Activated naive CD8-positive, alpha-beta T cell treated with anti-CD3 and anti-CD28 coated beads, Interleukin-2, amount 10 ng/mL, durations not matched to agents 7 days and 5 days (primary cell): ENCODE results near the gene PUS1. TPM values are rescaled to one million over a fixed set of nuclear protein-coding genes. Genes with fewer than 3 reads are reported as not detected.

ENCODE experiments used
- ATAC-seq: fragments of 150-1000 bp; cut with Tn5 transposase; one replicate; pipeline ENCODE4 v1.10.0; 2021; ENCODE audit warnings: low read depth, moderate library complexity
- POLR2A ChIA-PET: fragments of 350-600 bp; sonication (Branson Sonifier 250); formaldehyde crosslinking; loops from one replicate; lab custom pipeline; 2021; ENCODE audit warnings: antibody characterized with exemption; lab: Charles Lee
- DNase-seq: peaks from one replicate; pipeline ENCODE4 v3.0.0; 2021
- H3K27ac Mint-ChIP-seq: one replicate; pipeline ENCODE4 v1.8.0; 2022; ENCODE audit warnings: mild to moderate bottlenecking, mixed read lengths
- H3K27me3 Mint-ChIP-seq: one replicate; pipeline ENCODE4 v1.8.0; 2022; ENCODE audit warnings: mild to moderate bottlenecking, moderate library complexity, mixed read lengths
- H3K36me3 Mint-ChIP-seq: one replicate; pipeline ENCODE4 v1.8.0; 2021; ENCODE audit warnings: mild to moderate bottlenecking, mixed read lengths
- H3K4me1 Mint-ChIP-seq: one replicate; pipeline ENCODE4 v1.8.0; 2021; ENCODE audit warnings: mixed read lengths
- H3K4me3 Mint-ChIP-seq: one replicate; pipeline ENCODE4 v1.8.0; 2022; ENCODE audit warnings: mild to moderate bottlenecking, moderate library complexity, mixed read lengths
- H3K9me3 Mint-ChIP-seq: one replicate; pipeline ENCODE4 v1.8.0; 2021; ENCODE audit warnings: mixed read lengths
- total RNA-seq, 2 experiments: library from RNA; stranded (reverse); gene quantifications; one replicate each; pipeline ENCODE4 v1.2.3, GENCODE V29; 2021

PUS1 gene
- total RNA-seq, 2 experiments from 2014 or later: 45.3 to 48.6 TPM

GRCh38 chr12:131927110-131928079 is 1.7 kb upstream of the PUS1 start:
- peak overlapping the region; percentile 93 for H3K27ac Mint-ChIP-seq
- peaks cover 12% of the 10 kb centered on the region for H3K4me1 Mint-ChIP-seq
- no peak for DNase-seq
- no peak for ATAC-seq
- no peaks in the 10 kb centered on the region for H3K27me3 Mint-ChIP-seq
- peaks cover 3% of the 10 kb centered on the region for H3K36me3 Mint-ChIP-seq
- H3K4me3 Mint-ChIP-seq: peak overlapping the region; percentile 98
- H3K9me3 Mint-ChIP-seq: no peaks in the 10 kb centered on the region
- POLR2A ChIA-PET: interaction anchor here (1.6 kb wide), 1 partner anchor 30 kb away, joined by 3 read pairs; no protein-coding TSS in a partner anchor

- Mint-ChIP-seq H3K4me3 (peak overlapping the region; percentile 98), H3K27ac (peak overlapping the region; percentile 93), H3K36me3 (peaks cover 9% of the 10 kb centered on the region), H3K27me3 (no peaks in the 10 kb centered on the region), H3K9me3 (no peaks in the 10 kb centered on the region), H3K4me1 (peaks cover 15% of the 10 kb centered on the region)
- DNase-seq (no peak), ATAC-seq (peak; percentile 11)
- POLR2A ChIA-PET: interaction anchor here (0.7 to 1.6 kb wide), 3 partner anchors 31 to 157 kb away, joined by 3 read pairs; no protein-coding TSS in a partner anchor
Observed at GRCh38 chr12:131928080-131928710, 881 bp upstream of the PUS1 start.

- H3K4me1 Mint-ChIP-seq: peaks cover 13% of the 10 kb centered on the region
- peak overlapping the region; percentile 98 for H3K4me3 Mint-ChIP-seq
- peak overlapping the region; percentile 98 for H3K27ac Mint-ChIP-seq
- peak; percentile 11 for ATAC-seq
- H3K27me3 Mint-ChIP-seq: no peaks in the 10 kb centered on the region
- peaks cover 13% of the 10 kb centered on the region for H3K36me3 Mint-ChIP-seq
- DNase-seq: peak; percentile 66
- POLR2A ChIA-PET: interaction anchor here (0.7 to 2.5 kb wide), 10 partner anchors 8 to 325 kb away, joined by 3 to 17 read pairs (median 4); partner anchors contain the start of genes EP400 and SFSWAP
- no peaks in the 10 kb centered on the region for H3K9me3 Mint-ChIP-seq
Observed at GRCh38 chr12:131929581-131930456, 743 bp downstream of the PUS1 start.

- peaks cover 13% of the 10 kb centered on the region for H3K36me3 Mint-ChIP-seq
- no peaks in the 10 kb centered on the region for H3K9me3 Mint-ChIP-seq
- H3K27me3 Mint-ChIP-seq: no peaks in the 10 kb centered on the region
- peaks cover 13% of the 10 kb centered on the region for H3K4me1 Mint-ChIP-seq
- peak overlapping the region; percentile 87 for H3K27ac Mint-ChIP-seq
- DNase-seq (no peak), ATAC-seq (no peak)
- POLR2A ChIA-PET: interaction anchor here (0.7 to 2.5 kb wide), 6 partner anchors 8 to 35 kb away, joined by 3 to 17 read pairs (median 7); partner anchors contain the start of gene EP400
- peak overlapping the region; percentile 94 for H3K4me3 Mint-ChIP-seq
Observed at GRCh38 chr12:131930510-131930909, 1.4 kb downstream of the PUS1 start.

GRCh38 chr12:131933387-131933786 is 4.3 kb downstream of the PUS1 start:
- no peaks in the 10 kb centered on the region for H3K27me3 Mint-ChIP-seq
- H3K27ac Mint-ChIP-seq: no peak overlapping the region
- H3K4me3 Mint-ChIP-seq: no peak overlapping the region
- H3K4me1 Mint-ChIP-seq: peaks cover 8% of the 10 kb centered on the region
- H3K36me3 Mint-ChIP-seq: peaks cover 15% of the 10 kb centered on the region
- ATAC-seq: no peak
- H3K9me3 Mint-ChIP-seq: no peaks in the 10 kb centered on the region
- no peak for DNase-seq
- POLR2A ChIA-PET: interaction anchor here (0.9 kb wide), 1 partner anchor 16 kb away, joined by 3 read pairs; the partner anchor contains the start of gene EP400

GRCh38 chr12:131934535-131934934 is 5.5 kb downstream of the PUS1 start:
- Mint-ChIP-seq H3K36me3 (peaks cover 15% of the 10 kb centered on the region), H3K27me3 (no peaks in the 10 kb centered on the region), H3K27ac (no peak overlapping the region), H3K9me3 (no peaks in the 10 kb centered on the region), H3K4me1 (peaks cover 8% of the 10 kb centered on the region), H3K4me3 (no peak overlapping the region)
- no peak for DNase-seq
- ATAC-seq: no peak
- POLR2A ChIA-PET: interaction anchor here (0.9 kb wide), 1 partner anchor 15 kb away, joined by 3 read pairs; the partner anchor contains the start of gene EP400

- POLR2A ChIA-PET: interaction anchor here (1.5 kb wide), 1 partner anchor 8 kb away, joined by 4 read pairs; the partner anchor contains the start of gene PUS1
- no peaks in the 10 kb centered on the region for H3K4me1 Mint-ChIP-seq
Observed at GRCh38 chr12:131938082-131938481, 9.0 kb downstream of the PUS1 start.

GRCh38 chr12:131939007-131939406 is 9.9 kb downstream of the PUS1 start:
- ATAC-seq (no peak), DNase-seq (no peak)
- no peaks in the 10 kb centered on the region for H3K27me3 Mint-ChIP-seq
- no peaks in the 10 kb centered on the region for H3K4me1 Mint-ChIP-seq
- H3K36me3 Mint-ChIP-seq: peaks cover 8% of the 10 kb centered on the region
- H3K9me3 Mint-ChIP-seq: no peaks in the 10 kb centered on the region
- no peak overlapping the region for H3K27ac Mint-ChIP-seq
- POLR2A ChIA-PET: interaction anchor here (1.5 kb wide), 1 partner anchor 9 kb away, joined by 4 read pairs; the partner anchor contains the start of gene PUS1
- no peak overlapping the region for H3K4me3 Mint-ChIP-seq

More at GRCh38 chr12:131938082-131938481, 9.0 kb downstream of the PUS1 start:
- DNase-seq (no peak), ATAC-seq (no peak)
- Mint-ChIP-seq H3K27ac (no peak overlapping the region), H3K27me3 (no peaks in the 10 kb centered on the region), H3K4me3 (no peak overlapping the region), H3K36me3 (peaks cover 9% of the 10 kb centered on the region), H3K9me3 (no peaks in the 10 kb centered on the region)

- H3K27ac Mint-ChIP-seq: no peak overlapping the region
- no peak overlapping the region for H3K4me3 Mint-ChIP-seq
- H3K9me3 Mint-ChIP-seq: no peaks in the 10 kb centered on the region
- no peaks in the 10 kb centered on the region for H3K27me3 Mint-ChIP-seq
- no peaks in the 10 kb centered on the region for H3K4me1 Mint-ChIP-seq
- POLR2A ChIA-PET: interaction anchor here (1.2 kb wide), 1 partner anchor 10 kb away, joined by 4 read pairs; the partner anchor contains the start of gene EP400
- peak; percentile 7 for DNase-seq
- peaks cover 10% of the 10 kb centered on the region for H3K36me3 Mint-ChIP-seq
- no peak for ATAC-seq
Observed at GRCh38 chr12:131940141-131940547, 11.1 kb downstream of the PUS1 start.

- Mint-ChIP-seq H3K4me3 (no peak overlapping the region), H3K4me1 (no peaks in the 10 kb centered on the region), H3K27me3 (no peaks in the 10 kb centered on the region), H3K36me3 (peaks cover 11% of the 10 kb centered on the region), H3K9me3 (no peaks in the 10 kb centered on the region), H3K27ac (no peak overlapping the region)
- peak; percentile 15 for DNase-seq
- no peak for ATAC-seq
- POLR2A ChIA-PET: interaction anchor here (1.2 to 1.9 kb wide), 2 partner anchors 9 to 11 kb away, joined by 4 to 9 read pairs; partner anchors contain the start of gene EP400
Observed at GRCh38 chr12:131941116-131941986, 12.3 kb downstream of the PUS1 start.

GRCh38 chr12:131941987-131942341 is 12.9 kb downstream of the PUS1 start:
- POLR2A ChIA-PET: interaction anchor here (1.9 kb wide), 1 partner anchor 12 kb away, joined by 9 read pairs; no protein-coding TSS in a partner anchor
- Mint-ChIP-seq H3K4me1 (no peaks in the 10 kb centered on the region), H3K27ac (no peak overlapping the region), H3K9me3 (no peaks in the 10 kb centered on the region), H3K36me3 (peaks cover 11% of the 10 kb centered on the region), H3K4me3 (no peak overlapping the region), H3K27me3 (no peaks in the 10 kb centered on the region)
- ATAC-seq (no peak), DNase-seq (no peak)
